ENCODE measurements around the gene TAF8. TPM values are rescaled to one million over a fixed set of nuclear protein-coding genes. Genes with fewer than 3 reads are reported as not detected.

Gene TAF8
- total and polyA plus RNA-seq, 10 of the 15 experiments (the other 5 are each of a cell fraction or from before 2014, with no cell fraction given), result 11.7 to 30.9 (median 19.9) TPM

DNA sequence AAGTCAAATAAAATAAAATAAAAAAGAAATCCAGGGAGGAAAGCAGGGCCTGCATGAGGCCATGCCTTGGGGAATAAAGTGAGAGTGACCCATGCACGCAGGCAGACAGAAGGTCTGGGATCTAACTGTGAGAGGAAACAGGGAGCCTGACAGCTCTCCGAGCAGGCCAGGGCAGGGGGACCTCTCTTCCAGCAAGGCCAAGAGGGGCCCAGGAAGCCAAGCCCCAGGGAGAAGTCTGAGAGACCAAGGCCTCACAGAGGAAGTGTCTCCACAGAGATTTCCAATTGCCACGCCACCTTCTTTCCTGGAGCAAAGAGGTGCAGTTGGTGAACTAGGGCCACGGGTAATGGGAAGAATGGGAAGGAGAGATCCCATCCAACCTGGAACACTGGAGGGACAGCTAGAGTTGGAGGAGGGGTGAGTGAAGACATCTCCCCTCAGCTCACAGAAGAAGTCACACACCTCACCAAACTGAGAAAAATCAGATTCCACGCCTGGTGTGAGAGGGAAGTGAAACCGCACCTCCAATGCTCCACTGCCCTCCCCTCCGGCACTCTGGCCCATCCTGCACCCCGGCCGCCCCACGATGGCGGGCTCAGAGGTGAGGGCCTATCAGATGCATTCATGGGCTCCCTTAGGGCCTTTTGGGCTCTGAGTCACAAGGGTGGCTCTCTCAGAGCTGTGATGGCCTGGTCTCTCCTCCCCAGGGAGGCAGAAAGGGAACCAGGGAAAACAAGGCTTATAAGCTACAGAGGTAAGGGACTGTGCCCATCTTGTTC, 25.1 kb upstream of the TAF8 start (continued):
- TF ChIP-seq SMARCA5 (IDR thresholded peaks at IDR 0.05) (no peak), TBL1XR1 (IDR thresholded peaks at IDR 0.05; ENCODE audit: low read depth, low read length) (no peak), GABPA (IDR thresholded peaks at IDR 0.05; ENCODE audit: low read depth) (no peak), POLR2A (IDR thresholded peaks at IDR 0.05; ENCODE audit: low read depth, low read length) (no peak), MEF2B (IDR thresholded peaks at IDR 0.05; ENCODE audit: partially characterized antibody, poor library complexity, severe bottlenecking) (peak; percentile 88), MYC (IDR thresholded peaks at IDR 0.05; ENCODE audit: insufficient read depth, insufficient read length, insufficient replicate concordance, low read length, severe bottlenecking) (no peak), FOXM1 (IDR thresholded peaks at IDR 0.05; ENCODE audit: low read depth, low read length) (no peak), NR2F1 (conservative IDR thresholded peaks at IDR 0.05) (no peak; the same call in none of the 2 replicates), NBN (IDR thresholded peaks at IDR 0.05) (peak; percentile 57; the same call in 1 of the 2 replicates), RELA (IDR thresholded peaks at IDR 0.05; ENCODE audit: borderline replicate concordance, partially characterized antibody) (peak; percentile 56)
- TF ChIP-seq, protein P1, sequence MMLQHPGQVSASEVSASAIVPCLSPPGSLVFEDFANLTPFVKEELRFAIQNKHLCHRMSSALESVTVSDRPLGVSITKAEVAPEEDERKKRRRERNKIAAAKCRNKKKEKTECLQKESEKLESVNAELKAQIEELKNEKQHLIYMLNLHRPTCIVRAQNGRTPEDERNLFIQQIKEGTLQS (IDR thresholded peaks at IDR 0.05; ENCODE audit: borderline replicate concordance, extremely low read depth, low read depth, low read length), result no peak
- TF ChIP-seq, protein P2, sequence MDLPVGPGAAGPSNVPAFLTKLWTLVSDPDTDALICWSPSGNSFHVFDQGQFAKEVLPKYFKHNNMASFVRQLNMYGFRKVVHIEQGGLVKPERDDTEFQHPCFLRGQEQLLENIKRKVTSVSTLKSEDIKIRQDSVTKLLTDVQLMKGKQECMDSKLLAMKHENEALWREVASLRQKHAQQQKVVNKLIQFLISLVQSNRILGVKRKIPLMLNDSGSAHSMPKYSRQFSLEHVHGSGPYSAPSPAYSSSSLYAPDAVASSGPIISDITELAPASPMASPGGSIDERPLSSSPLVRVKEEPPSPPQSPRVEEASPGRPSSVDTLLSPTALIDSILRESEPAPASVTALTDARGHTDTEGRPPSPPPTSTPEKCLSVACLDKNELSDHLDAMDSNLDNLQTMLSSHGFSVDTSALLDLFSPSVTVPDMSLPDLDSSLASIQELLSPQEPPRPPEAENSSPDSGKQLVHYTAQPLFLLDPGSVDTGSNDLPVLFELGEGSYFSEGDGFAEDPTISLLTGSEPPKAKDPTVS (IDR thresholded peaks at IDR 0.05; ENCODE audit: low read depth, low read length), result no peak
- TF ChIP-seq, protein P3, sequence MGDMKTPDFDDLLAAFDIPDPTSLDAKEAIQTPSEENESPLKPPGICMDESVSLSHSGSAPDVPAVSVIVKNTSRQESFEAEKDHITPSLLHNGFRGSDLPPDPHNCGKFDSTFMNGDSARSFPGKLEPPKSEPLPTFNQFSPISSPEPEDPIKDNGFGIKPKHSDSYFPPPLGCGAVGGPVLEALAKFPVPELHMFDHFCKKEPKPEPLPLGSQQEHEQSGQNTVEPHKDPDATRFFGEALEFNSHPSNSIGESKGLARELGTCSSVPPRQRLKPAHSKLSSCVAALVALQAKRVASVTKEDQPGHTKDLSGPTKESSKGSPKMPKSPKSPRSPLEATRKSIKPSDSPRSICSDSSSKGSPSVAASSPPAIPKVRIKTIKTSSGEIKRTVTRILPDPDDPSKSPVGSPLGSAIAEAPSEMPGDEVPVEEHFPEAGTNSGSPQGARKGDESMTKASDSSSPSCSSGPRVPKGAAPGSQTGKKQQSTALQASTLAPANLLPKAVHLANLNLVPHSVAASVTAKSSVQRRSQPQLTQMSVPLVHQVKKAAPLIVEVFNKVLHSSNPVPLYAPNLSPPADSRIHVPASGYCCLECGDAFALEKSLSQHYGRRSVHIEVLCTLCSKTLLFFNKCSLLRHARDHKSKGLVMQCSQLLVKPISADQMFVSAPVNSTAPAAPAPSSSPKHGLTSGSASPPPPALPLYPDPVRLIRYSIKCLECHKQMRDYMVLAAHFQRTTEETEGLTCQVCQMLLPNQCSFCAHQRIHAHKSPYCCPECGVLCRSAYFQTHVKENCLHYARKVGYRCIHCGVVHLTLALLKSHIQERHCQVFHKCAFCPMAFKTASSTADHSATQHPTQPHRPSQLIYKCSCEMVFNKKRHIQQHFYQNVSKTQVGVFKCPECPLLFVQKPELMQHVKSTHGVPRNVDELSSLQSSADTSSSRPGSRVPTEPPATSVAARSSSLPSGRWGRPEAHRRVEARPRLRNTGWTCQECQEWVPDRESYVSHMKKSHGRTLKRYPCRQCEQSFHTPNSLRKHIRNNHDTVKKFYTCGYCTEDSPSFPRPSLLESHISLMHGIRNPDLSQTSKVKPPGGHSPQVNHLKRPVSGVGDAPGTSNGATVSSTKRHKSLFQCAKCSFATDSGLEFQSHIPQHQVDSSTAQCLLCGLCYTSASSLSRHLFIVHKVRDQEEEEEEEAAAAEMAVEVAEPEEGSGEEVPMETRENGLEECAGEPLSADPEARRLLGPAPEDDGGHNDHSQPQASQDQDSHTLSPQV (IDR thresholded peaks at IDR 0.05), result no peak
- TF ChIP-seq, protein P4, sequence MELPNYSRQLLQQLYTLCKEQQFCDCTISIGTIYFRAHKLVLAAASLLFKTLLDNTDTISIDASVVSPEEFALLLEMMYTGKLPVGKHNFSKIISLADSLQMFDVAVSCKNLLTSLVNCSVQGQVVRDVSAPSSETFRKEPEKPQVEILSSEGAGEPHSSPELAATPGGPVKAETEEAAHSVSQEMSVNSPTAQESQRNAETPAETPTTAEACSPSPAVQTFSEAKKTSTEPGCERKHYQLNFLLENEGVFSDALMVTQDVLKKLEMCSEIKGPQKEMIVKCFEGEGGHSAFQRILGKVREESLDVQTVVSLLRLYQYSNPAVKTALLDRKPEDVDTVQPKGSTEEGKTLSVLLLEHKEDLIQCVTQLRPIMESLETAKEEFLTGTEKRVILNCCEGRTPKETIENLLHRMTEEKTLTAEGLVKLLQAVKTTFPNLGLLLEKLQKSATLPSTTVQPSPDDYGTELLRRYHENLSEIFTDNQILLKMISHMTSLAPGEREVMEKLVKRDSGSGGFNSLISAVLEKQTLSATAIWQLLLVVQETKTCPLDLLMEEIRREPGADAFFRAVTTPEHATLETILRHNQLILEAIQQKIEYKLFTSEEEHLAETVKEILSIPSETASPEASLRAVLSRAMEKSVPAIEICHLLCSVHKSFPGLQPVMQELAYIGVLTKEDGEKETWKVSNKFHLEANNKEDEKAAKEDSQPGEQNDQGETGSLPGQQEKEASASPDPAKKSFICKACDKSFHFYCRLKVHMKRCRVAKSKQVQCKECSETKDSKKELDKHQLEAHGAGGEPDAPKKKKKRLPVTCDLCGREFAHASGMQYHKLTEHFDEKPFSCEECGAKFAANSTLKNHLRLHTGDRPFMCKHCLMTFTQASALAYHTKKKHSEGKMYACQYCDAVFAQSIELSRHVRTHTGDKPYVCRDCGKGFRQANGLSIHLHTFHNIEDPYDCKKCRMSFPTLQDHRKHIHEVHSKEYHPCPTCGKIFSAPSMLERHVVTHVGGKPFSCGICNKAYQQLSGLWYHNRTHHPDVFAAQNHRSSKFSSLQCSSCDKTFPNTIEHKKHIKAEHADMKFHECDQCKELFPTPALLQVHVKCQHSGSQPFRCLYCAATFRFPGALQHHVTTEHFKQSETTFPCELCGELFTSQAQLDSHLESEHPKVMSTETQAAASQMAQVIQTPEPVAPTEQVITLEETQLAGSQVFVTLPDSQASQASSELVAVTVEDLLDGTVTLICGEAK (IDR thresholded peaks at IDR 0.05; ENCODE audit: borderline replicate concordance), result no peak
- TF ChIP-seq, protein P5, sequence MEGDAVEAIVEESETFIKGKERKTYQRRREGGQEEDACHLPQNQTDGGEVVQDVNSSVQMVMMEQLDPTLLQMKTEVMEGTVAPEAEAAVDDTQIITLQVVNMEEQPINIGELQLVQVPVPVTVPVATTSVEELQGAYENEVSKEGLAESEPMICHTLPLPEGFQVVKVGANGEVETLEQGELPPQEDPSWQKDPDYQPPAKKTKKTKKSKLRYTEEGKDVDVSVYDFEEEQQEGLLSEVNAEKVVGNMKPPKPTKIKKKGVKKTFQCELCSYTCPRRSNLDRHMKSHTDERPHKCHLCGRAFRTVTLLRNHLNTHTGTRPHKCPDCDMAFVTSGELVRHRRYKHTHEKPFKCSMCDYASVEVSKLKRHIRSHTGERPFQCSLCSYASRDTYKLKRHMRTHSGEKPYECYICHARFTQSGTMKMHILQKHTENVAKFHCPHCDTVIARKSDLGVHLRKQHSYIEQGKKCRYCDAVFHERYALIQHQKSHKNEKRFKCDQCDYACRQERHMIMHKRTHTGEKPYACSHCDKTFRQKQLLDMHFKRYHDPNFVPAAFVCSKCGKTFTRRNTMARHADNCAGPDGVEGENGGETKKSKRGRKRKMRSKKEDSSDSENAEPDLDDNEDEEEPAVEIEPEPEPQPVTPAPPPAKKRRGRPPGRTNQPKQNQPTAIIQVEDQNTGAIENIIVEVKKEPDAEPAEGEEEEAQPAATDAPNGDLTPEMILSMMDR (IDR thresholded peaks at IDR 0.05 in 2 of 3, conservative IDR thresholded peaks at IDR 0.05 in 1 of 3; ENCODE audit: control insufficient read depth in 2 of 3, extremely low read depth in 1 of 3, insufficient read depth in 1 of 3, low read depth in 3 of 3, low read length in 3 of 3), result no peak

Measured in GM12878 (cell line).